Trophoblast cell (in vitro differentiated cells and primary cell): Measurements from ENCODE around the gene TNKS1BP1.
A peak's percentile ranks its signal among the peaks of the same experiment; 100 is the strongest.

Source experiments
- DNase-seq, 2 donors: peaks; one replicate each; pipeline ENCODE4 v3.0.0-alpha.2; 2016
- H2AFZ ChIP-seq: 2 replicates; pipeline ENCODE4 v1.6.1; 2013; ENCODE audit warnings: low read length, moderate library complexity, mild to moderate bottlenecking; ENCODE audit not compliant: insufficient read depth, poor library complexity
- H2AK5ac ChIP-seq: 2 replicates; pipeline ENCODE4 v1.6.1; 2013; ENCODE audit warnings: mild to moderate bottlenecking, low read length
- H2BK120ac ChIP-seq: 2 replicates; pipeline ENCODE4 v1.6.1; 2013; ENCODE audit warnings: low read length, mild to moderate bottlenecking, moderate library complexity; ENCODE audit not compliant: insufficient read depth, poor library complexity
- H2BK12ac ChIP-seq: 2 replicates; pipeline ENCODE4 v1.6.1; 2013; ENCODE audit warnings: mild to moderate bottlenecking, low read length, moderate library complexity
- H2BK5ac ChIP-seq: 2 replicates; pipeline ENCODE4 v1.6.1; 2013; ENCODE audit warnings: low read length, low read depth, moderate library complexity, mild to moderate bottlenecking; ENCODE audit not compliant: poor library complexity
- H3K14ac ChIP-seq: 2 replicates; pipeline ENCODE4 v1.6.1; 2013; ENCODE audit warnings: mild to moderate bottlenecking, low read length
- H3K18ac ChIP-seq: 2 replicates; pipeline ENCODE4 v1.6.1; 2013; ENCODE audit warnings: mild to moderate bottlenecking, low read length
- H3K23ac ChIP-seq: 2 replicates; pipeline ENCODE4 v1.6.1; 2013; ENCODE audit warnings: low read length
- H3K27ac ChIP-seq: 2 replicates; pipeline ENCODE4 v1.5.1; 2013; ENCODE audit warnings: low read depth, mild to moderate bottlenecking, inconsistent platforms, low read length, moderate library complexity
- H3K27me3 ChIP-seq: 2 replicates; pipeline ENCODE4 v1.6.1; 2013; ENCODE audit warnings: inconsistent platforms, mild to moderate bottlenecking, low read length, moderate library complexity; ENCODE audit not compliant: insufficient read depth
- H3K36me3 ChIP-seq, 2 experiments: 1 replicate in 1 of 2; 2 replicates in 1 of 2; pipeline ENCODE4 v1.6.1; 2013; ENCODE audit warnings: low read length in 2 of 2, mild to moderate bottlenecking in 2 of 2, moderate library complexity in 1 of 2; ENCODE audit not compliant: insufficient read depth in 2 of 2, control insufficient read depth in 1 of 2
- H3K4ac ChIP-seq: 2 replicates; pipeline ENCODE4 v1.6.1; 2013; ENCODE audit warnings: low read depth, mild to moderate bottlenecking, low read length, moderate library complexity
- H3K4me1 ChIP-seq, 2 experiments: 1 replicate in 1 of 2; 2 replicates in 1 of 2; pipeline ENCODE4 v1.6.1; 2013; ENCODE audit warnings: low read length in 2 of 2, mild to moderate bottlenecking in 2 of 2, moderate library complexity in 1 of 2; ENCODE audit not compliant: insufficient read depth in 2 of 2, control insufficient read depth in 1 of 2
- H3K4me2 ChIP-seq: 2 replicates; pipeline ENCODE4 v1.6.1; 2013; ENCODE audit warnings: inconsistent platforms, mild to moderate bottlenecking, low read length, moderate library complexity
- H3K4me3 ChIP-seq: 2 replicates; pipeline ENCODE4 v1.5.1; 2013; ENCODE audit warnings: mild to moderate bottlenecking, low read depth, low read length, inconsistent platforms
- H3K79me1 ChIP-seq: one replicate; pipeline ENCODE4 v1.6.1; 2013; ENCODE audit warnings: low read length
- H3K79me2 ChIP-seq: 2 replicates; pipeline ENCODE4 v1.6.1; 2013; ENCODE audit warnings: low read length, mild to moderate bottlenecking; ENCODE audit not compliant: control insufficient read depth, insufficient read depth, poor library complexity
- H3K9ac ChIP-seq: 2 replicates; pipeline ENCODE4 v1.6.1; 2013; ENCODE audit warnings: mild to moderate bottlenecking, low read length
- H3K9me3 ChIP-seq: 2 replicates; pipeline ENCODE4 v1.6.1; 2013; ENCODE audit warnings: low read depth, mild to moderate bottlenecking, control low read depth, inconsistent platforms, low read length; ENCODE audit not compliant: insufficient read depth
- H4K12ac ChIP-seq: 2 replicates; pipeline ENCODE4 v1.6.1; 2013; ENCODE audit warnings: low read depth, mild to moderate bottlenecking, low read length, moderate library complexity
- H4K8ac ChIP-seq: 2 replicates; pipeline ENCODE4 v1.6.1; 2013; ENCODE audit warnings: low read depth, mild to moderate bottlenecking, low read length, moderate library complexity
- H4K91ac ChIP-seq: one replicate; pipeline ENCODE4 v1.6.1; 2013; ENCODE audit warnings: low read depth, mild to moderate bottlenecking, low read length, moderate library complexity
- WGBS: extraction: QIAGEN DNeasy Blood & Tissue Kit; methylation state at CpG from one replicate; pipeline ENCODE4 v1.1.7; 2013; ENCODE audit warnings: missing lambda C conversion rate; ENCODE audit not compliant: insufficient read length, insufficient coverage; ENCODE audit errors: extremely low coverage; 5-methylcytosine and 5-hydroxymethylcytosine counted together

The TNKS1BP1 gene

GRCh38 chr11:57290288-57290687, 34.5 kb downstream of the TNKS1BP1 start:
- peak overlapping the region; percentile 37 for H3K14ac ChIP-seq
- H3K36me3 ChIP-seq = peaks cover 0 to 2% of the 10 kb centered on the region in 2 experiments
- no peak for DNase-seq
- H3K79me2 ChIP-seq = peaks cover 6% of the 10 kb centered on the region
- no peak overlapping the region for H4K8ac ChIP-seq
- no peak overlapping the region for H3K18ac ChIP-seq
- H4K12ac ChIP-seq = no peak overlapping the region
- H3K4ac ChIP-seq = peak overlapping the region; percentile 52
- WGBS = no CpG with 5 or more reads among the region's 1 CpG
- H2AFZ ChIP-seq = no peak overlapping the region
- H2AK5ac ChIP-seq = no peak overlapping the region
- no peak overlapping the region for H3K4me2 ChIP-seq
- no peak overlapping the region for H3K4me3 ChIP-seq
- H3K79me1 ChIP-seq = peaks cover 40% of the 10 kb centered on the region
- peak overlapping the region; percentile 52 for H3K27ac ChIP-seq
- peak overlapping the region; percentile 9 for H2BK5ac ChIP-seq
- H3K9me3 ChIP-seq = no peaks in the 10 kb centered on the region
- H3K23ac ChIP-seq = no peak overlapping the region
- H4K91ac ChIP-seq = no peak overlapping the region
- peak overlapping the region; percentile 50 for H2BK120ac ChIP-seq
- peaks cover 27 to 34% of the 10 kb centered on the region in 2 experiments for H3K4me1 ChIP-seq
- peak overlapping the region; percentile 85 for H2BK12ac ChIP-seq
- H3K27me3 ChIP-seq = no peaks in the 10 kb centered on the region
- H3K9ac ChIP-seq = no peak overlapping the region

DNA sequence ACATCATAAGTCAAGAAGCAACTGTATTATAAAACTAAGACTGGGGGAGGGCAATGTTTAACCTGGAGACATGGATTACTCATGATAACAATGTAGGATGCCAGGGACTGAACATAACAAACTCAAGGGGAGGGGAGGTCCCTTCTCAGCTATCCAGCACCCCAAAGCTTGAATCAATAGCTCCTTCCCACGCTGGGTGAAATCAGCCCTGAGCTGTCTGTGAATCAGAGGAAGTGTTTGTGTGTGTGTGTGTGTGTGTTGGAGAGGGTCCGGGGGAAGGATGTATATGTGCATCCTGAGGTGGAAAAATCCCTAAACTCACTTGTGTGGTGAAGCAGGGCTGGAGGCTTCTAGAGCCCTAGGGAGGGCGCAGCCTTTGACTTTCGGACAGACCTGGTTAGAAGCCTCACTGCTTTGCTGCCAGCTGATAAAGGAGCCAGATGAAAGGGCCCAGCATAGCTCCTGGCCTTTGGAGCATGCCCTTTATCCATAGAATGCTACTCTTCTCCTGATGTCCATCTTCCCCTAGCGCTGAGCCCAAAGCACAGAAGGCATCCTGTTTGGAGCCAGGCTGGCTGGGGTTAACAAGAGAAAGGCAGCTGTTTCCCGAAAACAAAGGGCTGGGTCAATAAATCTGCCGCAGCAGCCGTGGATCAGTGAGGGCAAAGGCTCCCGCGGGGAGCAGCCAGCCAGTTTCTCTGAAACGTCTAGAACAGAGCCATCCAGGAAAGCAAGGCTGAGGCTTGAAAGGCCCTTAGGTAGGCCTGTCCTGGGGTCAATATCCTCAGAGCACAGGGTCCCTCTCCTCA, 35.8 kb downstream of the TNKS1BP1 start:
- no peak overlapping the region for H3K4me2 ChIP-seq
- H3K79me1 ChIP-seq = peaks cover 32% of the 10 kb centered on the region
- peak overlapping the region; percentile 10 for H3K14ac ChIP-seq
- H4K91ac ChIP-seq = peak overlapping the region; percentile 67
- peak overlapping the region; percentile 18 for H3K18ac ChIP-seq
- peak overlapping the region; percentile 80 for H3K27ac ChIP-seq
- H3K4me3 ChIP-seq = no peak overlapping the region
- no peaks in the 10 kb centered on the region for H3K27me3 ChIP-seq
- H3K36me3 ChIP-seq = no peaks in the 10 kb centered on the region
- no peak overlapping the region for H2AFZ ChIP-seq
- H2BK5ac ChIP-seq = peak overlapping the region; percentile 88
- peak overlapping the region; percentile 63 for H2BK12ac ChIP-seq
- peak overlapping the region; percentile 76 for H2BK120ac ChIP-seq
- peaks cover 4% of the 10 kb centered on the region for H3K79me2 ChIP-seq
- DNase-seq = no peak
- H3K23ac ChIP-seq = no peak overlapping the region
- H3K9ac ChIP-seq = no peak overlapping the region
- H4K8ac ChIP-seq = peak overlapping the region; percentile 57
- no CpG with 5 or more reads among the region's 11 CpGs for WGBS
- H4K12ac ChIP-seq = no peak overlapping the region
- no peak overlapping the region for H2AK5ac ChIP-seq
- no peaks in the 10 kb centered on the region for H3K9me3 ChIP-seq
- no peak overlapping the region for H3K4ac ChIP-seq
- peaks cover 22 to 28% of the 10 kb centered on the region in 2 experiments for H3K4me1 ChIP-seq

DNA sequence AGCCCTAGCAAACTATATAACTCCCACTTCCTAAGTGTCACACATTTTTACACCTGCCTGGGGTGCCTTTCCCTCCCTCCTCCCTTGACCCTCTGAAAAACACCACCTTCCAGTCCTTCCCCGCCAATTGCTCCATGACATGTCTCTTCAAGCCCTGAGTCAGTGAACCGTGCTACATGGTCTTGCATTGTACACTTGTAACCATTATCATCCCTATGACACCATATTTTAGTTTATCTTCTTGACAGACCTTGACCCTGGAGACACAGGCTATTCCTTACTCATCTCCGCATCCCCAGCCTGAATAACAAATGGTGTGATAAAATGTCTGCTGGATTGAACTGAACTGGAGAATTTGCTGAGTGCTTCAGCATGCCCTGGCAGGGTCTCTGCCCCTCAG, 36.9 kb downstream of the TNKS1BP1 start:
- H3K23ac ChIP-seq = no peak overlapping the region
- H2BK120ac ChIP-seq = peak overlapping the region; percentile 76
- no peak overlapping the region for H3K4ac ChIP-seq
- WGBS = no CpG with 5 or more reads among the region's 3 CpGs
- H2AFZ ChIP-seq = no peak overlapping the region
- peak overlapping the region; percentile 35 for H2BK12ac ChIP-seq
- no peaks in the 10 kb centered on the region for H3K36me3 ChIP-seq
- DNase-seq = no peak
- no peak overlapping the region for H3K27ac ChIP-seq
- H3K14ac ChIP-seq = no peak overlapping the region
- no peak overlapping the region for H3K18ac ChIP-seq
- no peak overlapping the region for H4K8ac ChIP-seq
- no peaks in the 10 kb centered on the region for H3K27me3 ChIP-seq
- no peaks in the 10 kb centered on the region for H3K79me2 ChIP-seq
- H3K4me1 ChIP-seq = peaks cover 20 to 25% of the 10 kb centered on the region in 2 experiments
- no peak overlapping the region for H3K4me2 ChIP-seq
- peak overlapping the region; percentile 39 for H4K91ac ChIP-seq
- H2AK5ac ChIP-seq = no peak overlapping the region
- H3K79me1 ChIP-seq = peaks cover 26% of the 10 kb centered on the region
- no peak overlapping the region for H4K12ac ChIP-seq
- no peak overlapping the region for H3K9ac ChIP-seq
- peak overlapping the region; percentile 45 for H2BK5ac ChIP-seq
- H3K9me3 ChIP-seq = no peaks in the 10 kb centered on the region
- no peak overlapping the region for H3K4me3 ChIP-seq

GRCh38 chr11:57283231-57283990, 41.3 kb downstream of the TNKS1BP1 start:
- Histone ChIP-seq H3K79me2 (no peaks in the 10 kb centered on the region), H3K27me3 (no peaks in the 10 kb centered on the region), H3K4me2 (no peak overlapping the region), H3K9me3 (no peaks in the 10 kb centered on the region), H3K4me3 (no peak overlapping the region), H4K12ac (no peak overlapping the region), H3K36me3 (no peaks in the 10 kb centered on the region), H3K79me1 (peaks cover 20% of the 10 kb centered on the region), H3K14ac (peak overlapping the region; percentile 66), H2BK5ac (peak overlapping the region; percentile 77), H3K9ac (no peak overlapping the region), H2BK120ac (peak overlapping the region; percentile 90), H3K18ac (no peak overlapping the region), H2AK5ac (no peak overlapping the region), H3K27ac (peak overlapping the region; percentile 78), H2BK12ac (no peak overlapping the region), H4K8ac (peak overlapping the region; percentile 58), H3K4me1 (peaks cover 17 to 20% of the 10 kb centered on the region in 2 experiments), H3K4ac (no peak overlapping the region), H4K91ac (peak overlapping the region; percentile 92), H3K23ac (no peak overlapping the region), H2AFZ (no peak overlapping the region)
- WGBS = no CpG with 5 or more reads among the region's 2 CpGs
- DNase-seq = peak in 1 of 2 donors; percentile 44
